Hindlimb muscle (tissue), 1 donor: ENCODE results near the gene CST7. TPM values are rescaled to one million over a fixed set of nuclear protein-coding genes. Genes with fewer than 3 reads are reported as not detected.

ENCODE experiments used
- DNase-seq: peaks from one replicate; pipeline ENCODE4 v3.0.0-alpha.2; 2013
- polyA plus RNA-seq: library from polyadenylated mRNA; unstranded; fragments of 120-200 nt; gene quantifications from one replicate; pipeline ENCODE4 v1.2.1, GENCODE V29; 2013; ENCODE audit not compliant: insufficient read length

Gene CST7
- polyA plus RNA-seq, 1 donor = 0.63 TPM

DNA sequence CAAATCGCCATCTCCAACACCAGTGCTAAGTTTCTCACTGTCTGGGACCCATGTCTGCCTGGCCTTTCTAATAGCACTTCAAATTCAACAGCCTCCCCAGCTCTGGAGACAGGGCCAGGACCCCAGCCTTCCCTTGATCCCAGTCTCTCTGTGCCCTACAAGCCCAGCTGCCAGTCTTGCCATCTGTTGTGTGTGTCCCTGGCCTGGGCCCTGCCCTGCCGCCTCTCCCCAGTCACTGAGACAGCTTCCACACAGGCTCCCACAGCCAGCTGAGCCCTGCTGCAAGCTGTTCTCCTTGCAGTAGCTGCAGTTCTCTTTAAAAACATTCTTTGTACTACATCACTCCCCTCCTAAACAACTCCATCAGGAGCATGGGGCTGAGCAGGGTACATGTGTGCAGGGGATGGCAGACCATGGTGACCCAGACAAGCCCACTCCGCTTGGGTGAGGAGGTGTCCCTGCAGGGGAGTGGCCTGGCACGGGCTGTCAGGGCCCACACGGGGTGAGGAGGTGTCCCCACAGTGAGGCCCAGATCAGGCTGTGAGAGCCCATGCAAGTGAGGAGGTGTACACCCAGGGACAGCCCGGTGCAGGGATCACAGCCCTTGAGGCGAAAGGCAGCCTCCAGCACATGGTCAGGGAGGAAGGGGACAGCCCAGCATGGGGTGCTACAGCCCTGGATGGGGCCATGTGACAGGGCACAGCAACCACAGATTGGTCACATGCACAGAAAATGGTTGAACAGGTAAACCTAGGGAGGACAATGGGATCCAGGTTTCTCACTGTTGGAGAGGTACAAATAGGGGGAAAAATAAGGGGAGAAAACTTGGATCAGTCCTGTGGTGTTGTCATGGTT, 16.2 kb downstream of the CST7 start:
- DNase-seq = no peak

DNA sequence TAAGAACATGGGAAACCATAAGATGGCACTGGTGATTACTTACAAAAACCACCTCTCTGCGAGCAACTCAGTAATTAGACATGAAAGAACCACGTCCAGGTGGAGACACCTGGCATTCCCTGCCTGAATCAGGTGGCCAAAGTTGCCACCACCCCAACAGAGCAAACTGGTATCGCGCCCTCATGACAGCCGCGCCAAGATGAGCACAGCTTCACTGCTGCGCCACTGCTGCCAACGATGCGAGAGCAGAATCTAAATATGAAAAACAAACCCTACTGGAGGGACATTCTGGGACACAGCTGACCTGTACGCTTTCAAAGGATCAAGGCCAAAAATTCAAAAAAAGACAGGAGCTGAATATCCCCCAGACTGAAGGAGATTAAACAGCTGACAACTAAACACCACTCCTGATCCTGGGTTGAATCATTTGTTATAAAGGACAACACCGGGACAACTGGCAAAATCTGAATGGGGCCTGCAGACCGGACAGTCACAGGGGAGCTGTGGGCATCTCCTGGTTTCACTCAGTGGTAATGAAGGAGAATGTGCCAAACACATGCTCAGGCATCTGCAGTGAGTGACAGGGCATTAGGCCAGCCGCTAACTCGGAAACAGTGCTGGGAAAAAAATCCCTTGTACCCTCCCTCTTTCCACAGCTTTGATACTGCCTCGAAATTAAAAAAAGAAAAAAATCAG, 17.4 kb downstream of the CST7 start:
- DNase-seq = no peak

DNA sequence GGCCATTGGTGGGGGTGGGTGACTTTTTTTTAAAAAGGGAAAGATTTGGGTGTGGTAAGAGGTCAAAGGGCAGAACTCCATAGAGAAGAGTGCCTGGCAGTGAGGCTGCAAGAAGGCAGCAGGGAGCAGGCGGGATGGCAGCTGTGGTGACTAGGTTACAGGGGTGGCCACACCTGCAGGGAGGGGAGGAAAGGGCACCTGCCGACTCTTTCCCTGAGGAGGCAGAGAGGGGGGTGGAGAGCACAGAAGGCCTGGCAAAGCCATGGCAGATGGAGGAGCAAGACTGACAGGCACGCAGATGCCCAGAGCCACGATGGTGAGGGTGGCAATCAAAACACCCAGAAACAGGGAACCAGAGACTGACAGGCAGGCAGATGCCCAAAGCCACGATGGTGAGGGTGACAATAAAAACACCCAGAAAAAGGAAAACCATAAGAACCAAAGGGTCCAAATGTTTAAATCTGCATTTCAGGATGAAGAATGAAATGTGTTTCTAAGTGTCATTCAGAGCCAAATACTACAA, 19.3 kb downstream of the CST7 start:
- no peak for DNase-seq

DNA sequence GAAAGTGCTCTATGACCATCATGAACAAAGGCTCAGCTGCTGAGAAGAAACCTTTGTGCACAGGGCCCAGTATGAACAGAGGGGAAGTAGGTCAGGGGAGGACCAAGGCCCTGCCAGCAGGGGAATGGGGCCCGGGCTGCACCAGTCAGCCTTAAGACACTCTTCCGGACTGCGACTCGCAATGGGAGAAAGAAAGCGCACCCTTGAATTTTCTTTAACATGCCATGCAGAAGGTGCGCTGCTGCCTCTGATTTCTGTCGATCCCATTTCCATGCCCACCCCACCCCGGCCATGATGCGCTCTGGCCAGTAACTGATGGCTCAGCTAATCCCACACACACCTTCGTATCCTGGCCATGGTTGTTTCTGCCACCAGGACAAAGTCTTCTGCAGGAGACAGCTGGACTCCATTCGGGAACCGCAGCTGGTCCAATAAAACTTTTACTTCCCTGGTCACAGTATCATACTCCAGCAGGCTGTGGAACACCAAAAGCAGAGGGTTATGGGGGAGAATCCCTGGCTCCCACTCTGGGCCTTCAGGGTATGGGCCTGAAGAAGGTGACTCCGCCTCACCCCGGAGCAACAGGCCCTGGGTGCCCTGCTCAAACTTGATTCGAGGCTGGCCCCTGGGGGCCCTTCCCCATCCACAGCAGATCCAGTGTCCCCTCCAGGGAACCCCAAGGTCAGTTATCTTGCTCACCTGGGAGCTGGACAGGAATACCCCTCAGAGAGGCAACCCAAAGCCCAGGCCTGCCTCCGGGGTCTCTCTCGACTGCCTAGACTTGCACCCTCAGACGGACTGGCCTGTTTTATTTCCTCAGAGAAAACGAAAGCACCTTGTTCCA, 20.3 kb downstream of the CST7 start:
- DNase-seq = no peak

DNA sequence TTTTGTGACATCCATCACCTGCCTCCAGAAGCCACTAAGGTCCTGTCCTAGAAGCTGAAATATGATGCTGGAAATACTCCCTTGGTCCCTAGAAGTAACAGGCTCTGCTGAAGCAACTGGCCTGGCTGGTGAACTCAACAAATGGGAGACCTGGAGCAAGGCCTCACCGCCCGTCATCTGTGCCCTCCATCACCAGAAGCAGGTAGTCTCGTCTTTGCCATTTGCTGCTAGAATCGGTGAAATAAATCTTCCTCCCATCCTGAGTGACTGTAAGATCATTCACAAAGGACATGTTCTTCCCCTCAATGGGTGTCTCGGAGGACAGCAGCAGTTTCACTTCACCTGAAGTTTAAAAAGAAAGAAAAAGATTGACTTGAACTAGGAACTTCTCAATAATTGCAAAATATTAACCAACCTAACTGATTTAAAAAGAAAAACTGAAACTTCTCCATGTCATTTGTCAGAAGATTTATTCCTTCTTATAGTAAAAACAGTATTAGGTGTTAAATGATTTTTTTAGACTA, 21.0 kb downstream of the CST7 start:
- DNase-seq = no peak

DNA sequence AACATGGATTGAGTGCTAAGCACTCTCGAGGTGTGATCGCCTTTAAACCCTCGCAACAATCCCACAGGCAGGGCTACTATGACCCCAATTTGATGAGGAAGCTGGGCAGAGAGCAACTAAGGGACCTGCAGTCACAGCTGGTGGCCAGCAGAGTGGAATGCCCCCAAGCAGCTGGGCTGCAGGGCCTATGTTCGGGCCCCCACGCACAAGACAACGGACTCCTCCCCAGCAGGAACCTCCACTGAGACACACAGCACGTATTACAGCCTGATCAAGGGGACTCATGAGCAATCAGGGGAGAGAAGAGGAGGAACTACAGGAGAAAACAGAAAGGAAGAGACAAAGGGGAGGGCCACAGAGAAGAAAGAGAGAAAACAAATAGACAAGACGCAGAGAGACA, 21.7 kb downstream of the CST7 start:
- no peak for DNase-seq

DNA sequence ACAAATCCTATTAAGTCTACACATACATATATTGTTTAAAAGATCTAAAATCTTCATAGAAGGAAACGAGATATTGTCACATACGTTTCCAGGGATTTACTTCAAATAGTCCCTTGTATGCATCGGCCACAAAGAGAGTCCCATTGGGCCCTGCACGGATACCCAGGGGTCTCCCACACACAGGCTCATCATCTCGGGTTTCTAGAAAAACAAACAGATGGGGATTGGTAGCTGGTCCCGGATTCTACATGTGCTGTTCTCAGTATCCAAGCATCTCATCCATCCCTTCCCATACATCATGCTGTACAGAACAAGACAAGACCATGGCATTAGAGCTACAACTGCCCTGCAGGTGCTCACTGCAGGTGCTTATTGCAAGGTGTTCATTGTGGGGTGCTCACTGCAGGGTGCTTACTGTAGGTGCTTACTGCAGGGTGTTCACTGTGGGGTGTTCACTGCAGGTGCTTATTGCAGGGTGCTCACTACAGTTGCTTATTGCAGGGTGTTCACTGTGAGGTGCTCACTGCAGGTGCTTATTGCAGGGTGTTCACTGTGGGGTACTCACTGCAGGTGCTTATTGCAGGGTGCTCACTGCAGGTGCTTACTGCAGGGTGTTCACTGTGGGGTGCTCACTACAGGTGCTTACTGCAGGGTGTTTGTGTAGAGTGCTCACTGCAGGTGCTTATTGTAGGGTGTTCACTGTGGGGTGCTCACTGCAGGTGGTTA, 22.5 kb downstream of the CST7 start:
- no peak for DNase-seq

DNA sequence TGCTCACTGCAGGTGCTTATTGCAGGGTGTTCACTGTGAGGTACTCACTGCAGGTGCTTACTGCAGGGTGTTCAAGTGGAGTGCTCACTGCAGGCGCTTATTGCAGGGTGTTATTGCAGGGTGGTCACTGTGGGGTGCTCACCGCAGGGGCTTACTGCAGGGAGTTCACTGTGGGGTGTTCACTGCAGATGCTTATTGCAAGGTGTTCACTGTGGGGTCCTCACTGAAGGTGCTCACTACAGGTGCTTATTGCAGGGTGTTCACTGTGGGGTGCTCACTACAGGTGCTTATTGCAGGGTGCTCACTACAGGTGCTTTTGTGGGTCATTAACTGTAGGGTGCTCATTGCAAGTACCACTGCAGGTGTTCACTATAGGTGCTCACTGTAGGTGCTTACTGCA, 23.3 kb downstream of the CST7 start:
- DNase-seq = no peak

DNA sequence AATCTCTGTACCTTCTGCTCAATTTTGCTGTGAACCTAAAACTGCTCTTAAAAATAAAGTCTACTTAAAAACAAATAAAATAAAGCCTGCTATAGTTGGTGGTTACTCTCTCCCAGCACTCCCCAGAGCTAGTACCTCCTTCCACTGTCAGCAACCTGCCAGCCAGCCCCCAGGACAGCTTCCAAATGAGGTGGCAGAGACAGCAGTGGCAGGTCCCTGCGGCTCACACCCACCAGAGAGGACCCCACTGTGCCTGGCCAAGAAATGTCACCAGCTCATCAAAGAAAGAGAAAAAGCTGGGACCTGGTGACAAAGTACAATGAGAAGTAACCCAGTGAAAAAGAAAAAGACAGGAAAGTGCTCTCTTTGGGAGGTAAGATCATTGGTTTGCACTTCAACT, 28.3 kb downstream of the CST7 start:
- DNase-seq = no peak

DNA sequence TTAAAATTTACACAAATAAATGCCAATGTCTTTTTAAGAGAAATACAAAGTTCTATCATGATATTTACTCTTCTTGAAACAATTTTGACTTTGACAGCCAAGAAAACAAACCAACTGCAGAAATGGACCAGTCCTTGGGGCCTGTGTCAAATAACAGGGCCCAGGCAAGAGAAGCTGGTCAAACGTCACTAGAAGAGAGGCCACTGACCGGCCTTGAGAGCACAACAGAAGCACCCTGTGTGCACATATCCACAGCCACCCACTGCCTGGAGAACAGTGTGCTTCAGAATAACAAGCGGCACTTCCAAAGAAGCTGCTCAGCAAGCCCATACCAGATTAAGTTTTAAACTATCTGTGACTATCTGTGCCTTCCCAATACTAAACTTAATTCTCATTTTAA, 28.7 kb downstream of the CST7 start:
- DNase-seq = no peak

DNA sequence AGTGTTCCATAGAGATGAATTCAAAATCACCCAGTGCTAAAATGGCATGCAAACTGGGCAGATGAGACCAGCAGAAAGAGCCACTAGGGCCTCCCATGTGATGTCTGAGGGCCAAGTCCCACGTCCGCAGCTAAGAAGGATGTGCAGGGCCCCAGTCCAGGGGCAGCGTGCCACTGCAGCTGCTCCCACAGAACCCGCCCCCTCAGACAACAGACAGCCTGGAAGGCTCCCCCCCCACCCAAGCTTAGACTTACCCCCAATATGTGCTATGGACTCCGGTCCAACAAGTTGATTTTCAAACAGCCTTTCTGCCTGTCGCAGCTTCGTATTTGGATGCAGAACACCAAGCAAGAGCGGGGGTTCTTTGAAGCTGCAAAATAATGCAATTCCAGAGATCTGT, 29.4 kb downstream of the CST7 start:
- DNase-seq = no peak

DNA sequence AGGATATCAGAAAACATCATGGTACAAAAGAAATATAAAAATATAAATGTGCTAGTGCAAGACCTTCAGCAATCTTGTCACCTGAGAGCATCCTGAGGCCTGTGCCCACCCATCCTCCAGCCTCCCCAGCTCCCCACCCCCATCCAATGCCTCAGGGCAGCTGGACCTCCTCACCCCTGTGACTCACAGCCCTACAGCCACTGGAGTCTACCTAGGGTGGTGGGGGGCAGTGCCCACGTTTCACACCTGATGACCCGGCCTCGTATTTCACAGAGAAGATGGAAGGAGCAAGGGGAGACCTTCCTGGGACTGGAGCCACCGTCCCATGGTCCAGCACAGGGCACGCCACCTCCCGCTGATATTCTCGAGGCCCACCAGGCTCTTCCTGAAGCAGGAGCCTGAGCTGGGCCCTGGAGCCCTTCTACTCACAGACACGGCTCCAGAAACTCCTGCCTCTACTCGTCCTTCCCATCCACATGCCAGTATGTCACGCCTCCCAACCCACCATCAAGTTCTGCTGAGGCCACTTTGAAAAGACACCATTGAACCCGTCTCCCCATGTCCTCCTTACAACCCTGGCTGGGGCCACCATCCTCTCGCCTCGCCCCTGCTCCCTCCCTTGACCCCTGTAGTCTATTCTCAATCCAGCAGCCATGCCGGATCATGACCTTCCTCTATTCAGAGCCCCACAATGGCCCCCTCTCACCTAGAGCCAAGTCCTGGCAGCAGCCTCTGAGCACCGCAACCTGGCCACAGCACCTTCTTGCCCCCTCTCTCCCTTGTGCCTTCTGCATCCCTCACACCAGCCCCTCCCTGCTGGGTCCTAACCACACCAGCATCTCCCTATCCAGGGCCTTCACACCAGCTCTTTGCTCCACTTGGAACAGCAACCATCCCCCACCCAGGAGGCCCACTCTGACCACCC, 30.2 kb downstream of the CST7 start:
- DNase-seq = no peak

DNA sequence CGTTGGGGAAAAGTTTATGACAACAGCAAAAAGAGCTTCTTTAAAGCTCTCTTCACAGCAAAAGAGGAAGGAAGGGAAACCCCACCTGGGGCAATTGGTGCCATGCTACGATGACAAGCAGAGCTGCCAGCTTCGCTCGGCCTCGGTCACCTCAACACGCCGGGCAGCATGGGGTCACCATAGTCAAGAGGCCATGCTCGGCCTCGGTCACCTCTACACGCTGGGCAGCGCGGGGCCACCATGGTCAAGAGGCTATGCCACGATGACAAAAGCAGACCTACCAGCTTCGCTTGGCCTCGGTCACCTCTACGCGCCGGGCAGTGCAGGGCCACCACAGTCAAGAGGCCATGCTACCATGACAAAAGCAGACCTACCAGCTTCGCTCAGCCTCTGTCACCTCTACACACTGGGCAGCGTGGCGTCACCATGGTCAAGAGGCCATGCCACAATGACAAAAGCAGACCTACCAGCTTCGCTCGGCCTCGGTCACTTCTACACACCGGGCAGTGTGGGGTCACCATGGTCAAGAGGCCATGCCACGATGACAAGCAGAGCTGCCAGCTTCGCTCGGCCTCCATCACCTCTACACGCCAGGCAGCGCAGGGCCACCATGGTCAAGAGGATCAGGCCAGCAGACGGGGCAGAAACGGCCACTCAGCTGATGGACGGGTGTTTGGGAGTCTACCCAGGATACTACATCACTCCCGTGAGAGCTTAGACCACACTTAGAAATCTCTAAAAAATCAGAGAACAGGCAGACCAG, 31.4 kb downstream of the CST7 start:
- DNase-seq = no peak

DNA sequence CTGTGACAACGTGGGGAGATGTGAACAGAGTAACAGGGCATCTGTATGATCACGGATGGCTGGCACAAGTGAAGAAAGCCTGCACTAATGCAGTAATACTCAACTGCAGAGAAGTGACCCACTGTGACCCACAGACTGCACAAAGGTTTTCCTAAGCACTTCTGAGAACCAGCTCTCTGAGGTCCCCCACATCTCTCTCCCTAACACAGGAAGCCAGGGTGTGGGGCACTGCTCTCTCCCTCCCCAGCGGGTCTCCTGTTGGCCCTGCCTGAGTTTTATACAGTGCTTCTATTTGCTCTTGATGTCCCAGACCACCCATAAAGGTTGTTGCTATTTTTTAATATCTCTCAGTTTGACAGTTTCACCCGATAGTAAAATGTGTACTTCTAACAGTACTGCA, 32.2 kb downstream of the CST7 start:
- no peak for DNase-seq

DNA sequence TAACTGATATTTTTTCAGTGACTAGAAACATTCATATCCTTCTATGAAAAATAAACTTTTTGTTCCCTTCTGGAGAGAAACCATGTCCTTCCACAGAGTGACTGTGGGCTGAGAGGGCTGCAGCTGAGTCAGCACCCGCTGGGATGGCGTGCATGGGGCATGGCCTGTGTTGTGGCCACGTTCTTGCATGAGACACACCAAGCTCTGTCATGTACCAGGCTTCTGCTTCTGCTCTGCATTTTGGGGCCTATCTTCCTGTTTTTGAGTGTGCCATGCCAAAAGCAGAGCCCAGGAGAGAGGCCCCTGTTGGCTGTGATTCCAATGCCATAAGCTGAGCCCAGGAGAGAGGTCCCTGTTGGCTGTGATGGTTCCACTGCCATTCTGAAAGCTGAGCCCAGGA, 32.7 kb downstream of the CST7 start:
- DNase-seq = no peak

DNA sequence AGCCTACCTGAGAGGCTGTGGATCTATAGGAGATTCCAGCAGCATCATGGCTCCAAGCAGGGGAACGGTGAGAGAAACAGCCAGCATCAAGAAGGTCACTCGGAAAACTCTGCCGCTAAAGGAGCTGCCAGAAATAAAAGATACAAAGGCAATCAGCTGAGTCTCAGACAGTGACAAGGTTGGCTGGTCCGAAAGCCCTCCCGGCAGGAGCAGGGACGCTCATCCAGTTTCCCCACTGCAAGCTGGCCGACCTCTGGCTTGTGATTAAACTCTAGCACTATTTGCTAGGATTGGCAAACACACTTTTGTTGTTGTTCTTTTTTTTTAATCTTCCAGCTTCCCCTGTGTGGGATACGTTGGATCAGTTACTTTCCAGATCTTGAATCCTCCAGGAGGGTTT, 34.8 kb downstream of the CST7 start:
- DNase-seq = no peak

DNA sequence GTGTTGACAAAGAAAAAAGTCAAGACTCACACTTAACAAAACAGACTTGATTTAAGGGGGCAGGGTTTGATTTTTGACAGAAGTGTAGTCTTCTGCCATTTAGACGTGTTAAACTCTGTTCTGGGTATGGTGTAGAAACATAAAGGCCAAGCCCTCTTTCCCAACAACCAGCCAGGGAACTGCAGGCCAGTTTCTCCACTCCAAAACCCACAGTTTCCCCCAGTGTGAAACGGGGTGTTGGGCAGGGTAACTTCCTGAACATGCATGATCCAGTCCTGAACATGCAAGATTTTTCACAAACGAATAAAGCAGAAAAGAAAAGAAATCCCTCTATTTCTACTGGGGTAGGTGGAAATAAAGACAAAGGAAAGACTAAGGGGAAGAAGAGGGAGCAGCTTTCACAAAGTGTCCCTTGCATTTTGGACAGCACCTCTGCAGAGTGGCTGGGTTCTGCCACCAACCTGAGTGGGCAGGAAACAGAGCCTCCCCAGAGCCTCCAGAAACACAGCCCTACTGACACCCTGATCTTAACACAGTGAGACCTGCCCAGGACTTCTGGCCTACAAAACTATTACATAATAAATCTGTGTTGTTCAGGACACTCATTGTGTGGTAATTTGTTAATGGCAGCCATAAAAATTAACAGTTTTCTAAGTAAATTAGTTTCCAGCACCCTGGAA, 36.0 kb downstream of the CST7 start:
- no peak for DNase-seq

DNA sequence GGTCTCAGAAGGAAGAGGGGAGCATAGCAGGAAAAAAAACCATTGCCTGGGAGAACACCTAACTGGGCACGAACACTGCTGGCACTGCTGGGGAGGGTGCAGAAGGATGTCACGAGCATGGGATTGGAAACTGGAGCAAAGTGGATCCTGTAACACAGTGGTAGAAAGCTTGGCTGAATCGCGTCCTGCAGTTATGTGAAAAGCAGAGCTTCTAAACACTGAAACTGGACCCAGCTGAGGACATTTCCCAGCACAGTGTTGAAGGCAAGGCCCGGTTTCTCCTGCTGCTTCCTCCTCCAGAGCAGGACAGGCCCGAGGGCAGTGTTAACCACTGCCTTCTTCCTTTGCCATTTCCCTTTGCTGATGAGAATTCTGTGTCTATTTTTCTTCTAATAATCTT, 36.7 kb downstream of the CST7 start:
- DNase-seq = no peak

DNA sequence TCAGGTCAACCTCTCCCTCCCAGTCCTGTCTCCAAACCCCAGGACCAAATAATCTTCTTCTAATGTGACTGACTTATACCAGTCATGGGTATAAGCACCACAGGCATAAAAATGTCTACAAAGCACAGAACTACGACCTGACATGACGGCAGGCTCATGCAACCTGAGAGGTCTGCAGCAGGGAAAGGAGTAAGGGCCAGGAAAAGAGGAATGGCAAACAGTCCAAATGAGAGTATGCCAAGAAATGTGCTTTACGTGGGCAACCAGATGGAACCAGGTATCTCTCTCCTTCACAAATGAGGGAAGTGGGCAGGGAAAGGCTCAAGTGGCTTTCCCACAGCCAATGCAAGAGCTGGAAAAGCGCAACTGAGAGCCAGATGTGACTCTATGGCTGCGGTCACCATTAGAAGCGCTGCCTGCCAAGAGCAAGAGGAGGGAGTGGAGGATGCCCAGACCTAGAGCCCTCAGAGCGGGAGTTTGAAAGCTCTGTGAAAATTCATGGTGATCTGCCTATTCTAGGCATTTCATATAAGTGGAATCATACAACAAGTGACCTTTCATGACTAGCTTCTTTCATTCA, 37.5 kb downstream of the CST7 start:
- DNase-seq = no peak
